ENCODE results near the gene GAL.

The GAL gene

GRCh38 chr11:68714060-68714856, 29.9 kb downstream of the GAL start:
- DNase-seq: no peak

GRCh38 chr11:68715456-68716122, 31.2 kb downstream of the GAL start:
- no peak for DNase-seq

- DNase-seq: no peak
Measured at GRCh38 chr11:68721075-68721474, 36.7 kb downstream of the GAL start.

- no peak for DNase-seq
Measured at GRCh38 chr11:68722143-68722542, 37.8 kb downstream of the GAL start.

GRCh38 chr11:68724293-68724692, 39.9 kb downstream of the GAL start:
- no peak for DNase-seq

- DNase-seq: no peak
Measured at GRCh38 chr11:68727783-68728182, 43.4 kb downstream of the GAL start.

- DNase-seq: no peak
Measured at GRCh38 chr11:68734111-68734510, 49.8 kb downstream of the GAL start.

GRCh38 chr11:68735125-68735524, 50.8 kb downstream of the GAL start:
- no peak for DNase-seq

GRCh38 chr11:68735646-68736045, 51.3 kb downstream of the GAL start:
- DNase-seq: no peak

Measured in HCEC 1CT (cell line).